Measurements from ENCODE around the gene OR6S1.

DNA sequence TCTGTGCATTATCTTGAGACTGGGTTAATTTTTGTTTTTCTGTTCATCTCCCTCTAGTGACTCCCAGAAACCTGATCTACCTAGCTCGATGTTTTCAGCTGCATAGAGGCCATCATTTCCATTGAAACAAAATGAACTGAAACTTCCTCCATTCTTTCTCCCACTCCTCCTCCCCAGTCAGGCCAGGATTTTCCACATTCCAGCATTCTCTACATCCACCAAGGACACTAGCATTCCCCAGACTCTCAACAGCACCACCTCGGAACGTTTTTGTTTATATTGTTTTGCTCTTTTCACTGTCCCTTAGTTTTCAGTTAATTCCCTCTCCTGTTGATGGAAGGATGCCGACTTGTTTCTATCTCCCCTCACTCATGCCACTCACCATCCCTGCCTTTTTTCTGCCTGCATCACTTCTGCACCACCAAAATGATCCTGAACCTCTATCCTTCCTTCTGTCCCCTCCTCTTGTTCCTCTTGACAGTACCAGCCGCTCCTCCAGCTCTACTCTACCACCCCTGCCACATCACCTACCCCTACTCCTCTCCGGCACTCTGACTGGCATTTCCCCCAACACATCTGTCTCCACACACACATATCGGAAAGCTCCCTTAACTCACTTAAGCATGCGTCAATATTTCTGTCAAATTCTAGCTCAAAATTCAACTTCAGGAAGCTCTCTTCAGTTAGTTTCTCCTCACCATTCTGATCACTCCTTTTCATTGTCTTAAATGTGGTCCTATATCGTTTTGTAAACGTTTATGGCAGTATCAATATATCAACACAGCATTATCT lies 13.2 kb downstream of the OR6S1 start:
- TF ChIP-seq PPARA (CRISPR knock-in tag; IDR thresholded peaks at IDR 0.05; ENCODE audit: borderline replicate concordance) = no peak
- no peak for TF ChIP-seq ZFP30 (CRISPR knock-in tag; IDR thresholded peaks at IDR 0.05)
- TF ChIP-seq, protein P1, sequence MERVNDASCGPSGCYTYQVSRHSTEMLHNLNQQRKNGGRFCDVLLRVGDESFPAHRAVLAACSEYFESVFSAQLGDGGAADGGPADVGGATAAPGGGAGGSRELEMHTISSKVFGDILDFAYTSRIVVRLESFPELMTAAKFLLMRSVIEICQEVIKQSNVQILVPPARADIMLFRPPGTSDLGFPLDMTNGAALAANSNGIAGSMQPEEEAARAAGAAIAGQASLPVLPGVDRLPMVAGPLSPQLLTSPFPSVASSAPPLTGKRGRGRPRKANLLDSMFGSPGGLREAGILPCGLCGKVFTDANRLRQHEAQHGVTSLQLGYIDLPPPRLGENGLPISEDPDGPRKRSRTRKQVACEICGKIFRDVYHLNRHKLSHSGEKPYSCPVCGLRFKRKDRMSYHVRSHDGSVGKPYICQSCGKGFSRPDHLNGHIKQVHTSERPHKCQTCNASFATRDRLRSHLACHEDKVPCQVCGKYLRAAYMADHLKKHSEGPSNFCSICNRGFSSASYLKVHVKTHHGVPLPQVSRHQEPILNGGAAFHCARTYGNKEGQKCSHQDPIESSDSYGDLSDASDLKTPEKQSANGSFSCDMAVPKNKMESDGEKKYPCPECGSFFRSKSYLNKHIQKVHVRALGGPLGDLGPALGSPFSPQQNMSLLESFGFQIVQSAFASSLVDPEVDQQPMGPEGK (CRISPR knock-in tag; IDR thresholded peaks at IDR 0.05; ENCODE audit: borderline replicate concordance) = no peak
- TF ChIP-seq SNAI2 (CRISPR knock-in tag; IDR thresholded peaks at IDR 0.05) = no peak
- TF ChIP-seq, protein P2, sequence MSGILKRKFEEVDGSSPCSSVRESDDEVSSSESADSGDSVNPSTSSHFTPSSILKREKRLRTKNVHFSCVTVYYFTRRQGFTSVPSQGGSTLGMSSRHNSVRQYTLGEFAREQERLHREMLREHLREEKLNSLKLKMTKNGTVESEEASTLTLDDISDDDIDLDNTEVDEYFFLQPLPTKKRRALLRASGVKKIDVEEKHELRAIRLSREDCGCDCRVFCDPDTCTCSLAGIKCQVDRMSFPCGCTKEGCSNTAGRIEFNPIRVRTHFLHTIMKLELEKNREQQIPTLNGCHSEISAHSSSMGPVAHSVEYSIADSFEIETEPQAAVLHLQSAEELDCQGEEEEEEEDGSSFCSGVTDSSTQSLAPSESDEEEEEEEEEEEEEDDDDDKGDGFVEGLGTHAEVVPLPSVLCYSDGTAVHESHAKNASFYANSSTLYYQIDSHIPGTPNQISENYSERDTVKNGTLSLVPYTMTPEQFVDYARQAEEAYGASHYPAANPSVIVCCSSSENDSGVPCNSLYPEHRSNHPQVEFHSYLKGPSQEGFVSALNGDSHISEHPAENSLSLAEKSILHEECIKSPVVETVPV (CRISPR knock-in tag; IDR thresholded peaks at IDR 0.05) = no peak
